HEK293T (cell line): Measurements from ENCODE around the gene C19orf47.

Source experiments
- ARNT ChIP-seq: fragments of 450-650 bp; IDR thresholded peaks from 2 replicates; pipeline ENCODE4 v1.6.1; 2017; ENCODE audit warnings: mild to moderate bottlenecking
- ELF4 ChIP-seq: fragments of 450-650 bp; IDR thresholded peaks from 2 replicates; pipeline ENCODE4 v1.6.1; 2017; ENCODE audit warnings: antibody characterized with exemption
- SP1 ChIP-seq: fragments of 450-650 bp; IDR thresholded peaks from 2 replicates; pipeline ENCODE4 v1.6.1; 2017
- SUZ12 ChIP-seq: fragments of 450-650 bp; IDR thresholded peaks from 2 replicates; pipeline ENCODE4 v1.6.1; 2016; ENCODE audit warnings: mild to moderate bottlenecking

- TF ChIP-seq ELF4, result no peak
- no peak for TF ChIP-seq SUZ12
- TF ChIP-seq ARNT, result no peak
- no peak for TF ChIP-seq SP1
These were observed 12.2 kb downstream of the C19orf47 start for GRCh38 chr19:40335855-40336600.
